ENCODE measurements around the gene SMPD3. TPM values are rescaled to one million over a fixed set of nuclear protein-coding genes. Genes with fewer than 3 reads are reported as not detected.

The SMPD3 gene
- total RNA-seq, 1 donor, result 2.6 TPM

DNA sequence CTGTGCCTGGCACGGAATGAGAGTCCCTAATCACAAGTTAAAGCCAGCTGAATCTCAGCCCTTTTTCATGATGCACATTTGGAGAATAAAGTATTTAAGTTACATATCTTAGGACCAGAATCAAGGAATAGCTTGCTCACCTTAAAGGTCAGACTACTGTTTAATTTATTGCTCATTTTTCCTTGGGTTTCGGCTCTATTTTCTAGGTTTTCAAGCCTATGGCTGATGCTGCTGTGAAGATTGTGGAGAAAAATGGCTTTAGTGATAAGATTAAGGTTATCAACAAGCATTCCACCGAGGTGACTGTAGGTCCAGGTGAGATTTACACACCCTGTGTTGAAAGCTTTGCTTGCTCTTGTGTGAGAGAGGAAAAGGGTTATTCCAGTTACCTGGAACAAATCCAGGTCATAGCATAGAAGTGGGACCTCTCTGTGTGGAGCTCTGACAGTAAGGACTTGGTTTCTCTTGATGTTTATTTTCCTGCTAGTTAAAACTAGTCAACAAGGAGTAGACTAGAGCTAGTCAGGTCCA is 119.4 kb downstream of the SMPD3 start:
- Histone ChIP-seq H3K9me3 (ENCODE audit: low read depth, low read length) (no peaks in the 10 kb centered on the region), H3K27me3 (ENCODE audit: insufficient read depth, low read length) (no peaks in the 10 kb centered on the region), H3K4me1 (ENCODE audit: insufficient read depth, low read length) (peaks cover 25% of the 10 kb centered on the region)

DNA sequence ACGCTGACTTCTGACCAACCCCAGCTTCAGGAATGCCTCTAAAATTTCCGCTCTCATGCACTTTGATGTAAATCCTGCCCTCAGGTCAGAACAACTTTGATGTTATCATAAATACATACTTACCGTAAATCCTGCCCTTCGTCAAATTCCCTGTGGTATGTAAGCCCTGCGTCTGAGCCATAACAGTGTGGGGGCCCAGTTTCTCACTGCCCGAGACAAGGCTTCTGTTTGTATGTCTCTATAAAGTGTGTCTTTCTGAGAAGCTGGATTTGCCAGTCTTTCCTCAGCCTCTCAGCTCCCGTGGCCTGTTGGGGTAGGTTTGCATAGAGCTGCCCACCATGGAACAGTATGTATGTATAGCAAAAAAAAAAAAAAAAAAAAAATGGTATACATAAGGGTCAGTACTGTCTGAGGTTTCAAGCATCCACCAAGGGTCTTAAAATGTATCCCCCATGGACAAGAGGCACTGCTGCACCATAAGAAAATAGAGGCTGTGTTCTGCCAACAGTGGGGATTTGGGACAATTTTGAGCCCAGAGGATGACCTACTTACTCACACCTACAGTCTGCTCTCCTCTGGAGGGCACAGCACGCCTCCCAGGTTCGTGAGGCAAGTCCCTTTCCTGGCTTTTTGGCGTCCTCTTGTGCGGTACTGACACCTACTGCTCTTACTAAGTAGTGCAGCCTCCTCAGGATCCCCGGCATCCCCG is 120.0 kb downstream of the SMPD3 start:
- Histone ChIP-seq H3K4me1 (ENCODE audit: insufficient read depth, low read length) (peaks cover 23% of the 10 kb centered on the region), H3K27me3 (ENCODE audit: insufficient read depth, low read length) (no peaks in the 10 kb centered on the region), H3K9me3 (ENCODE audit: low read depth, low read length) (no peaks in the 10 kb centered on the region), H3K4me3 (ENCODE audit: low read length) (no peak overlapping the region)

More for the DNA sequence above, 119.4 kb downstream of the SMPD3 start:
- H3K4me3 ChIP-seq (ENCODE audit: low read length), result no peak overlapping the region

DNA sequence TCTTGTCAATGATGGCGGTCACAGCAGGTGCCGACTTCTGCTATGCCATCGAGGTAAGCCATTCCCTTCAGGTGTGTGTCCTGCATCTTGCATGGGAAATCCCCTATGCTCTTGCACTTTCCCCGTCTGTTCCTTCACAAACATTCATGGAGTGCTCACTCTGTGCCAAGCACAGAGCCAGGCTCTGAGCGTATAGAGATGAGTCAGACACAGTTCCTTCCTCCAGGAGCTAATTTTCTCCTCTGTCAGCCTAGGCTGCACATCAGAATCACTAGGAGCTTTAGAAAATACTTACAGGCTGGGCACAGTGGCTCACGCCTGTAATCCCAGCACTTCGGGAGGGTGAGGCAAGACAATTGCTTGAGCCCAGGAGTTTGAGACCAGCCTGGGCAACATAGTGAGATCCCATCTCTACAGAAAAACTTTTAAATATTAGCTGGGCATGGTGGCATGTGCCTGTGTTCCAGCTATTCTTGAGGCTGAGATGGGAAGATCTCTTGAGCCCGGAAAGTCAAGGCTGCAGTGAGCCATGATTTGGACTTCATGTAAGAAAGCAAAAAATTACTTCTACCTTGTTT is 123.4 kb downstream of the SMPD3 start:
- Histone ChIP-seq H3K4me1 (ENCODE audit: insufficient read depth, low read length) (peaks cover 3% of the 10 kb centered on the region), H3K4me3 (ENCODE audit: low read length) (no peak overlapping the region), H3K27me3 (ENCODE audit: insufficient read depth, low read length) (no peaks in the 10 kb centered on the region), H3K9me3 (ENCODE audit: low read depth, low read length) (no peaks in the 10 kb centered on the region)

DNA sequence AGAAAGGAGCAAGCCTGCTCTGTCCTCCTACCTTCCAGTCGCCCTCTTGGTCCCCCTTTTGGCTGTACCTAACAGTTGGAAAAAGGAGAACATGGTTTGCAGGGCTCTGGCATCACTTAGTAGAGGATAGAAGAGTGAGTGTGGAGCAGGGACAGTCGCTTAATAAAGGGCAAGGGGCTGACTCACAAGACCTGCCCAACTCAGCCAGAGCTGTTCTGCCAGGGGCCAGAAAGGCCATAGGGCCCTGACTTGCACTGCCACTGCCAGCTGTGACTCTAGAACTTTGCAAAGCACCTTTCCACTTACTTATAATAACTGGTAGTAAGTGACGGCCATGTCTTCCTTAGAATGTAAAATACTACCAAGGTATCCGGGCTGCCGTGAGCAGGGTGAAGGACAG is 124.0 kb downstream of the SMPD3 start:
- H3K9me3 ChIP-seq (ENCODE audit: low read depth, low read length), result no peaks in the 10 kb centered on the region
- peaks cover 3% of the 10 kb centered on the region for H3K4me1 ChIP-seq (ENCODE audit: insufficient read depth, low read length)
- H3K27me3 ChIP-seq (ENCODE audit: insufficient read depth, low read length), result no peaks in the 10 kb centered on the region
- H3K4me3 ChIP-seq (ENCODE audit: low read length), result no peak overlapping the region

DNA sequence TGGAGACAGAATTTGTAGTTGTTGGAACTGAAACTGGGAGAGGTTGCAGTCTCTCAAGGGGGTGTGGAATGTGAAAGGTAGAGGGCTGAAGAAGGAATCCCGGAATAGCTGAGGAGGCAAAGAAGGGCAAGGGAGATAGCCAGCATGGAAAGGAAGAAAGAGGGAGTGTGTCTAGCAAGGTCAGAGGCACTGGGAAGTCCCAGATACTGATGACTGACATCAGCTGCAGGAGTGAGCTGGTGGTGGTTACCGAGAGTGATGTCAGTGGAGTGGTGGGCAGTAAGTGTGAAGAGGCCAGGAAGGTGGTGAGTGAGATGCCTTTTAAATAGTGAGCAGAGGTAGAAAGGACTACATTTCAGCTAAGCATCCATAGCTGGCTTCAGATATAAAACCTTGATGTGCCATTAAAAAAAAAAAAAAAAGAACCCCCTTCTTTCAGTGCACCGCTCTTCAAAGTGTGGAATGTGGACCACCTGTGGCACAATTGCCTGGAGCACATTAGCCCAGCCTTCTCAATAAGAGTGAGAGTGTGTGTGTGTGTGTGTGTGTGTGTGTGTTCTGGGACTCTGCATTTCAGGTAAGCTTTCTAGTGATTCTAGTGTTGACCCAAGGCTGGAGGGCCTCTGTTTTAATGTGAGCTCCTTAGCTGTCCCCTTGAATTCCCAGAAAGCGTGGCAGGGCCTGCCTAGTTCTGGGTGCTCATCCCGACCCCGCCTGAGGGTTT is 129.0 kb downstream of the SMPD3 start:
- H3K27me3 ChIP-seq (ENCODE audit: insufficient read depth, low read length), result no peaks in the 10 kb centered on the region
- H3K4me1 ChIP-seq (ENCODE audit: insufficient read depth, low read length), result no peaks in the 10 kb centered on the region
- no peak overlapping the region for H3K4me3 ChIP-seq (ENCODE audit: low read length)
- no peaks in the 10 kb centered on the region for H3K9me3 ChIP-seq (ENCODE audit: low read depth, low read length)

DNA sequence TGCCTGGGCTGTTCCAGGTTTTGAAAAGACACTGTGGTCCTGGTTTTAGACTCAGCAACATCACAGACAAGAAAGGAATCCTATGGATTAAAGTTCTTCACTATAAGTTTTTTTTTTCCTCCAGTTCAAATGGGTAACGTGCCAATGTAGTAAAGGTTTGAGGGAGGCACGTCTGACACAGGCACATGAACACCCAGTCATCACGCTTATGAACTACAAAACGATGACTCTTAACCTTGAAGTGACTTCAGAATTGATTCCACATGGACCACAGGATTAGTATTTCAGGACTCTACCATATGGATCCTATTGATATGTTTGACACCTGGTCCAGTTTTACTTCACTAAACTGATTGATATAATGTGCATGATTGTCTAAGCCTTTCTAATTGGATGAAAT is 135.2 kb downstream of the SMPD3 start:
- Histone ChIP-seq H3K4me1 (ENCODE audit: insufficient read depth, low read length) (peaks cover 36% of the 10 kb centered on the region), H3K9me3 (ENCODE audit: low read depth, low read length) (no peaks in the 10 kb centered on the region), H3K27me3 (ENCODE audit: insufficient read depth, low read length) (no peaks in the 10 kb centered on the region), H3K4me3 (ENCODE audit: low read length) (no peak overlapping the region)

DNA sequence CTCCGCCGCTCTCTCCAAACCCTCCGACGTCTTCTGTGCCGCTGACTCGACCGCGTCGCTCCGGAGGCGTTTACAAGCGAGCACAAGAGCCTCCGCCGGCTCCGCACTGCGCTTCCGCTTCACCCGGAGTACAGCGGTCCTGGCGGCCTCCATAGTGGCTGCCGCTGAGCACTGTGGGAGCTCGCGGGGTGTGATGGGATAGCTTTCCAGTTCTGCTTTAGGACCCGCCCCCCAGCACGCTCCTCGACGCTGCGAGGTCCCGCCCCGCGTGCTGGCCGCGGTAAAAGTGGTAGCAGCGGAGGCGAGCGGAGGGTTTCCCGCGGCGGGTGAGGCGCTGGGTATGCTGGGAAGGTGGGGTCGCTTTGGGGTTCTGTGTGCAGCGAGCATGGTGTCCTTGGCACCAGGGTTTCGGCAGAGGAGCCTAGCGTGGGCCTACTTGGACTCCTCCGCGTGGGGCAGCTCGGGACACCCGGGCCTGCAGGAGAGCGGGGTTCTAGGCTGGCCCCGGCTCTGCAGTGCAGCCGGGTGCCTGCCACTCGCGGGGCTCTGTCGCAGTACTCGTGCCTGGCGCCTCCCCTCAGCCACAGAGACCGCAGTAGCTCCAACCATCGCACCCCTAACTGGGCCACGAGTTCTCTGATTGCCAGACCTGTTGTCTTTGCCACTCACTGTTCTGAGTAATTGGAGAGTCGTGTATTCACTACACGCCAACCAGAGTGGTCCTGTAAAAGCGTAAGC is 137.4 kb downstream of the SMPD3 start, which contains the start of the genes PRMT7 and SLC7A6OS:
TSS of gene PRMT7 (plus strand) at position 246 of the 738 bp plus-strand sequence. CDS start 4,961 bp downstream, outside the sequence.
TSS of gene SLC7A6OS (minus strand) at position 173 of the 738 bp plus-strand sequence. CDS start at position 153, 20 bp downstream.
- Histone ChIP-seq H3K9me3 (ENCODE audit: low read depth, low read length) (no peaks in the 10 kb centered on the region), H3K4me3 (ENCODE audit: low read length) (peak within 1 kb of the TSS; percentile 94), H3K4me1 (ENCODE audit: insufficient read depth, low read length) (peaks cover 36% of the 10 kb centered on the region), H3K27me3 (ENCODE audit: insufficient read depth, low read length) (no peaks in the 10 kb centered on the region)

DNA sequence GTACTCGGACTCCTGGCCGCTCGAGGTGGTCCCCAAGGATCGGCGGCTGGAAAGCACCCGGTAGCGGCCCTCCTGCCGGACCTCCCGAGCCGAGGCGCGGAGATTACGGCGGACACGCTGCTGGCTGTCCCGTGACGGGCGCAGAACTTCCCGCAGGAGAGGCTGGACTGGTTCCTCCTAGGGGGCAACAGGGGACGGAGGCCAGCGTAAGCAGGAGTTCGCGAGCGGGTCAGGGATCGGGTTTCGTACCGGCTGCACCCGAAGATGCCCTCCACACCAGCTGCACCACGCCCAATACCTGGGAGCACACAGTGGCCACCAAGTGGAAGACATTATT is 137.9 kb downstream of the SMPD3 start:
- Histone ChIP-seq H3K27me3 (ENCODE audit: insufficient read depth, low read length) (no peaks in the 10 kb centered on the region), H3K4me1 (ENCODE audit: insufficient read depth, low read length) (peaks cover 36% of the 10 kb centered on the region), H3K4me3 (ENCODE audit: low read length) (peak overlapping the region; percentile 94), H3K9me3 (ENCODE audit: low read depth, low read length) (no peaks in the 10 kb centered on the region)

DNA sequence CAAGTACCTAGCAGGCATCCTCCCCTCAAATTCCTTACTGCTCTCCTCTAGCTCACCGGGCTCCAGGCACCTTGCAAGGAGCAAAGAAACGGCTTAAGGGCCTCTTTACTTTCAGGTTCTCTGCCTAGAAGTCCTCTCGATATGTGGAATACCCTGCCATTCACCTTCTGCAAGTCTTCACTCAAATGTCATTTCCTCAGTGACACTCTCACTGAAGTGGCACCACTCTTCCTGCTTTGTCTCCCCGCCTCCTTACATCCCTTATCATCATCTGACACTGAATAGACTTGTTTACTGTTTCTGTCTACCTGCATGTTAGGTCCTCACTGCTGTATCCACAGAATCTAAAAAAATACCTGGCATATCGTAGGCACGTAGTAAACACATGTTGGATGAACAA is 138.5 kb downstream of the SMPD3 start:
- no peaks in the 10 kb centered on the region for H3K27me3 ChIP-seq (ENCODE audit: insufficient read depth, low read length)
- H3K4me1 ChIP-seq (ENCODE audit: insufficient read depth, low read length), result peaks cover 36% of the 10 kb centered on the region
- peak overlapping the region; percentile 94 for H3K4me3 ChIP-seq (ENCODE audit: low read length)
- H3K9me3 ChIP-seq (ENCODE audit: low read depth, low read length), result no peaks in the 10 kb centered on the region

Other genes starting within 250 kb of the SMPD3 start
- 0.10 TPM for gene ESRP2, start 212.4 kb downstream of the SMPD3 start, total RNA-seq
- 10.1 TPM for gene PLA2G15, start 203.1 kb downstream of the SMPD3 start, total RNA-seq
- 76.8 TPM for gene SLC7A6, start 184.0 kb downstream of the SMPD3 start, total RNA-seq
- 32.3 TPM for gene SLC7A6OS, start 137.6 kb downstream of the SMPD3 start, total RNA-seq
- 33.1 TPM for gene PRMT7, start 137.5 kb downstream of the SMPD3 start, total RNA-seq
- 15.2 TPM for gene ZFP90, start 90.8 kb upstream of the SMPD3 start, total RNA-seq
- 0.10 TPM for gene CDH3, start 196.8 kb upstream of the SMPD3 start, total RNA-seq